Myocyte (in vitro differentiated cells): Measurements from ENCODE around the gene OBSL1. TPM values are rescaled to one million over a fixed set of nuclear protein-coding genes. Genes with fewer than 3 reads are reported as not detected.
A peak's percentile ranks its signal among the peaks of the same experiment; 100 is the strongest.

Experiments
- DNase-seq: peaks from one replicate; pipeline ENCODE4 v3.0.0-alpha.2; 2012; ENCODE audit warnings: low read depth
- total RNA-seq: library from RNA; depleted of rRNA; stranded (reverse); fragments of >200 nt; gene quantifications from 2 replicates; pipeline ENCODE4 v1.2.3, GENCODE V29; 2014

OBSL1 gene
- total RNA-seq, 1 donor from 2014 or later, result 159 TPM

DNA sequence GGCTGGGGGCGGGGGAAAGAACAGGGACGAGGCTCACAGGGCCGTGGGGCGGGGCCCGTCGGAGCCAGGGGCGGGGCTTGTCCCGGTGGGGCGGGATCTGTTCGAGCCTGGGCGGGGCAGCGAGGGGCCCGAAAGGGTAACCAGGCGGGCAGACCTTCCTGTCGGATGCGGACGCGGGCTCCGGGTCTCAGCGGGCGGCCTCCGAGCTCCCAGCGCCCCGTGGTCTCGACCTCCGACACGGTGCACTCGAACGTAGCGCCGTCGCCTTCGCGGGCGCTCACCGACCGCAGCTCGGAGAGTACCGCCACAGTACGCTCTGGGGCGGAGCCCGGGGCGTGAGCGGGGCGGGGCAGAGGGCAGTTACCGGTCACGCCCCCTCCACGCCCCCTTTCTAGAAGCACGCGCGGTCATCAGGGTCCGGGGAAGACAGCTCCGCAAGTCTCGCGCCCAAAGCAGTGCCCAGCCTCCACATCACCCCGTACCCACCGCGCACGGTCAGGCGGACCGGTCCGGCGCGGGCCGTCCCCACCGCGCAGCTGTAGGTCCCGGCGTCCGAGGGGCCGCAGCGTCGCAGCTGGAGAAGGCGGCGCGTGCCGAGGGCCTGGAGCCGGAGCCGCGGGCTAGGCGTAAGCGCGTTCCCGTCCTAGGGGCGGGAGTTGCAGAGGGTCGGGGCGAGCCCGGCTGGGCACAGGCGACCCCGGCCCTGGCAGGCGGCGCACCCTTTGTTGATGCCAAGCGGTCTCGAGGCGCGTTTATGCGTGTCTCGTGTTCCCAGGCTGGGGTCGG lies 18.8 kb downstream of the OBSL1 start:
- peak; percentile 86 for DNase-seq

GRCh38 chr2:219551441-219552381 lies 19.6 kb downstream of the OBSL1 start:
- DNase-seq, result peak; percentile 67

- DNase-seq, result no peak
Observed at GRCh38 chr2:219549619-219550018, 21.7 kb downstream of the OBSL1 start.

DNA sequence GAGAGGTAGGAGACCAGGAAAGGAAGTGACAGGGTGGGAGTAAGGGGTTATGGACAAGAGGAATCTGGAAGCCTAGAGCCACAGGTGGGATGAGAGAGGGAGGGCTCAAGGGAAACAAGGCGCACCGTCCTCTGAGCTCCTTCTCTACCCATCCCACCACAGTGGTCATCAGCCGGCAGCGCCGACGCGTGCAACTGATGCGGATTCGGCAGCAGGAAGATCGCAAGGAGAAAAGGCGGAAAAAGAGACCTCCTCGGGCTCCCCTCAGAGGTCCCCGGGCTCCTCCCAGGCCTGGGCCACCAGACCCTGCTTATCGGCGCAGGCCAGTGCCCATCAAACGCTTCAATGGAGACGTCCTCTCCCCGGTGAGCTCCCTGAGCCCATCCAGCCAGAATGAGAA lies 22.3 kb downstream of the OBSL1 start:
- DNase-seq, result no peak

DNA sequence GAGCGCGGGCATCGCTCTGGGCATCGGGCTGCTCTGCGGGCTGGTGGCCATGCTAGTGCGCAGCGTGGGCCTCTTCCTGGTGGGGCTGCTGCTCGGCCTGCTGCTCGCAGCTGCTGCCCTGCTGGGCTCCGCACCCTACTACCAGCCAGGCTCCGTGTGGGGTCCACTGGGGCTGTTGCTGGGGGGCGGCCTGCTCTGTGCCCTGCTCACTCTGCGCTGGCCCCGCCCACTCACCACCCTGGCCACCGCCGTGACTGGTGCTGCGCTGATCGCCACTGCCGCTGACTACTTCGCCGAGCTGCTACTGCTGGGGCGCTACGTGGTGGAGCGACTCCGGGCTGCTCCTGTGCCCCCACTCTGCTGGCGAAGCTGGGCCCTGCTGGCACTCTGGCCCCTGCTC lies 23.7 kb downstream of the OBSL1 start:
- DNase-seq, result no peak

- no peak for DNase-seq
Observed at GRCh38 chr2:219545943-219546352, 25.4 kb downstream of the OBSL1 start.

DNA sequence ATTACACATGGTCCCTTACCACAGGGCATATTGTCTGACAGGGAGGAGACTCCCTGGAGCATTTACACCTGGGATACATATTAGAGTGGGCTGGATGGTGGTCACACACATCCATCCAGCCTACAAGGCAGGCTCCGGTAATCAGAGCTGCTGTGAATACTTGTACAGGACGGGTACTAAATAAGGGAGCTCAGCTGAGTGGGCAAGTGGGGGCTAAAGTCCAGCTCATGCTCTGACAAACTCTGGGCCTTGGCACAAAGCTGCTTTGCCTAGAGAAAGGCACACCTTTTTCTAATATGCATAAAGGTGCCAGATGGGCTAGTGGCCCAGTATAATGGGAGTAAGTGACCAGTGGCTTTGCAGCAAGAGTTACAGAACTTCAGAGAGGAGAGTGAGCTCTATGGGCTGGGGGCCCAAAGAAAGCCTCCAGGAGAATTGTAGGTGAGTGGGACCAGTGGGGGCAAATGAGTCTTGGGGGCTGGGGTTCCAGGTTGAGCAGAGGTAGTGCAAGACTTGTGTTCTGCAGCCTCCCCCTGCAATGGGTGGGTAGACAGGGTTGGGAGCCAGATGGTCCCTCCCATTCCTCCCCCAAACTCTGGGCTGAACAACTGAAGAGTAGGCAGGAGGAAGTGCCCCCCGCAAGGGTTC lies 25.9 kb downstream of the OBSL1 start:
- DNase-seq, result no peak

- DNase-seq, result no peak
Observed at GRCh38 chr2:219544567-219544966, 26.8 kb downstream of the OBSL1 start.

GRCh38 chr2:219543596-219544358 lies 27.6 kb downstream of the OBSL1 start, which contains the start of the genes CHPF and TMEM198:
CHPF (minus strand) TSS chr2:219543809; CDS start chr2:219543538, 271 bp downstream.
TMEM198 (plus strand) TSS chr2:219544028; CDS start chr2:219544728, 700 bp downstream.
- peak; percentile 99 for DNase-seq

DNA sequence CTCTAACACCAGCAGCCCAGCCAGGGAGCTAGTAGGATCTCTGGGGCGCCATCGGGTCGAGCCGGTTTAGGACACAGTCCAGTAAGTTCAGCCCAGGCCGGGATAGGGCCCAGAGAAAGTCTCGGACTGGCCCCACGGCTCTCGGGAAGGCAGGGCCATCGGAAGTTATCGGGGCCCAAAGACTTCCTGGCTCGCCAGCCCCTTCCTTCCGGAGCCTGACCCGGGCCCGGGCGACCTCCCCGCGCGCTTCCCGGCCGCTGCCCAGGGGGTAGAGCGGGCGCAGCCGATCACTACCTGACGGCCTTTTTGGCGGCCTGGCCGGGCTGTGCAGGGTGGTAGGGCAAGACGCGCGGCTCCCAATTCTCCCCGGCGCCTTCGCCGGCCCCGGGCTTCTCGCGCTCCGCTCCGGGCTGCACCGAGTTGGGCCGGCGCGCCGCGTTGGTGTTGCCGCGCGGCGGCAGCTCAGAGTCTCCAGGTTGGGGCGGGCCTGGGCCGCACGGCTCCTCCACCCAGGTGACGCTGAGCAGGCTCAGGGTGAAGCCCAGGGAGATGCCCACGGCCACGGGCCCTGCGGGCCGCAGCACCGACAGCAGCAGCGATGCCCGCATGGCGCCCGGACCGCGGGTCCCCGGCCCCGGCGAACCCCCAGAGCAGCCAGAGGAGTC lies 28.3 kb downstream of the OBSL1 start:
- DNase-seq, result peak; percentile 43

GRCh38 chr2:219541611-219542180 lies 29.6 kb downstream of the OBSL1 start:
- peak; percentile 66 for DNase-seq

DNA sequence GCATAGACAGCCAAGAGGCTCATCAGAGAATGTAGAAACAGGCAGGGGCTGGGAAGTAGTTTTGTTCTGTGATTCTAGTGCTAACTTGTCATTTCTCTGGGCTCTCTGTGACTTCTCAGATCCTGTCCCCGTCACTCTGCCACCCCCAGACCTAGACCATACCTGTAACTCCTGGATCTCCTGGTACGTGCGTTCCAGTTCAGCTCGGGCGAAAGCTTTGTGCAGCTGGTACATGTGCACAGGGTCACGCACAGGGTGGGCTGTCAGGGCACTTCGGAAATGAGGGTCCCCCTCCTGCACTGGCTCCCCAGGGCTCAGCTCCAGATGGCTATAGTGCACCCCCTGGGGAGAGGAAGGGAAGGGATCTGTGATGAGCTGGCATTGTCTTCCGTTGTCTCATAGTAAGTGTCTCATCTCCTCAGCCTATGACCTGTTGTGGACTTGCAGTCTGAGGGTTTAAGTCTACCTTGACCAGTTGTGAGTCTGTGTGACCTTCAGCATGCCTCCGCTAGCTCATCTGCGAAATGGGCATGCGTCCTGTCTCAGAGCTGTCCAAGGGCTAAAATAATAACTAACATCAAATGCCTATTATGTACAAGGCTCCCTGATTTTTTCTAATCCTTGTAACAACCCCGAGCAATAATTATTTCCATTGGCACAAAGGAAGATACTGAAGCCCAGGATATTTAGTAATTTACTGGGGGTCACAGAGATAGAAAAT lies 30.4 kb downstream of the OBSL1 start:
- DNase-seq, result no peak

GRCh38 chr2:219539926-219540678 lies 31.2 kb downstream of the OBSL1 start:
- DNase-seq, result no peak

- DNase-seq, result no peak
Observed at GRCh38 chr2:219538956-219539788, 32.2 kb downstream of the OBSL1 start.

DNA sequence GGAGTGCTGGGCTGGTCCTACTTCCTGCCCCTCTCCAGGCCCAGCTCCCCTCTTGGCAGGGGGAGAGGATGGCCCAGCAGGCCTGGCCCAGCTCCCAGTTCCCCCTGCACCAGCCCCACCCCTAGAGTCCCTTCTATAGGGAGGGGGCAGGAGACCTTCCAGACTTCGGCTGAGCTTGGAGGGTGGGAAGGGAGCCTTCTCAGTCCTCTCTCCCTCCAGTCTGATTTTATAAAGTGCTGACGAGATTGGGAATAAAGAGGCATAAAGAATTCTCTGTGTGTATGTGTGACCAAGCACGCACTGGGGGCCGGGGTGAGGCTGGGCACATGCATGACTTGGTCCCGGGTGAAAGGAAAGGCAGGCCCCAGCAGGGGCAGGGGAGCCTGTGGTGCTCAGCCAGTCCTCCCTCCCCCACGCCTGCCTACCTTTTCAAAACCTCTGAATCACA lies 32.8 kb downstream of the OBSL1 start:
- DNase-seq, result no peak

DNA sequence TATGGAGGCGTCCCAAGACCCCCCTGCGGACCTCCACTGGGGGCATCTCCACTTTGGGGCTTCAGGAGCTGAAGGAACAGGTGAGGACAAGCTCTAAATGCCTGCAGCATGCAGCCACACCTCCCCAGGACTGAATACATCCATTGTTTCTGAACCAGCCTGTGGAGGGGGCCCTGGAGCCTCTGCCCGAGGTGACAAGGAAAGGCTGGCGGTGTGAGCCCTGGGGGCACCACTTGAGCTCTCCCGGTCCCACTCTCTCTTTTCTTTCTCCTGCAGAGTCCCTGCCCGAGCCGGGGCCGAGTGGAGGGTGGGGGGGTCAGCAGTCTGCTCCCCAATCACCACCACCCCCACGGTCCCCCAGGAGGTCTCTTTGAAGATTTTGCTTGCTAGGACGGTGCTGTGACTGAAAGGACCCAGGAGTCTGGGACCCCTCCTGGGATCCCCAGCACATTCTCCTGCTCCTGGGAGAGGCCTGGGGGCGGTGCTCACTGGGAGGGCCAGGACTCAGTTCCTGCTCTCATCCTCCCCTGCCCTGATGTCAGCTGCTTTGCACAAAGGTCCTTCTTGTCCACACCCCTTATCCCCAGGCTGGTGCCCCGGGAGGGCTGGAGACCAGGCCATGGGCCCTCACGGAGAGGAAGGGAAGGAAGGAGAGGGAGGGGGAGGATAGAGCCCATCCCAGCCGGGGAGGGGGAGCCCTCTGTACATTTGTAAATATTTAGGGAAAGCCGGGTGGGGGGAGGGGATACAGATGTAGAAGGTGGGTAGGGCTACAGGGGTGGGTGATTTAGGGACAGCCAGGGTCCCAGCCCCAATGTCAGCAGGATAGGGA lies 33.5 kb downstream of the OBSL1 start:
- no peak for DNase-seq
